ENCODE data around the gene SLC4A4. TPM values are rescaled to one million over a fixed set of nuclear protein-coding genes. Genes with fewer than 3 reads are reported as not detected.

SLC4A4 gene
- total and polyA plus RNA-seq, 2 of the 8 experiments (the other 6 are each of a cell fraction or from before 2014, with no cell fraction given): 0.67 to 2.8 TPM

DNA sequence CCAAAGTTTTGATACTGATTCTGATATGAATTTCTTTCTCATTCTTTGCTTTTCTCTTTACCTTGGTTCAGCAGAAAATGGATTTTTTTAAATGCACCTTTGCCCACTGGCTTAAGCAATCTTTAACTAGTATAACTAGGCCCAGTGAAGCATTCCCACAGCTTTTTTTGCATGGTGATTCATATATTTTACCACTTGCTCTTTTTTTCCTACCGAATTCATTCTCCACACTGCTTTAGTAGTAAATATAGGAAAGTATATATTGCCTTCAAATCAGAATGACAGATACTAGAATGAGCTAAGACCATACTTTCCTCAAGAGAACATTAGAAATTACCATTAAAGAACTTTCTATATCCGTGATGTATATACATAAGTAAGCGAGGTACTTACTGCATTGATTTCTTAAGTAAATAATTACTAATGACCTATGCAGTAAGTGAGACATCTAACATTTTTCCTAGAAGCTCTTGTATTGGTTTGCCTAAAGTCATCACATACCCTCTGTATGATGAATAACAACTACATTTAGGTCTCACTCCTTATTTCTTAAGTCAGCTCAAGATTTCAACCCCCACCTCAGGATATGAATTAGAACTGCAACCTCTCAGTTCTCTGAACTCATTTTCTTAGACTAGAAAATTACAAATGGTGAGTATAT, 44.2 kb downstream of the SLC4A4 start:
- Histone ChIP-seq H3K56ac (replicated peaks; ENCODE audit: insufficient read length, low read depth, low read length) (no peak overlapping the region), H2AK5ac (ENCODE audit: low read depth, low read length) (no peak overlapping the region), H2BK120ac (replicated peaks; ENCODE audit: low read depth, low read length) (no peak overlapping the region), H3K27me3 (replicated peaks in 1 of 4; ENCODE audit: control insufficient read depth in 3 of 4, extremely low read depth in 1 of 4, insufficient read depth in 3 of 4, low read length in 3 of 4) (no peaks in the 10 kb centered on the region; a peak in 1 of 7 replicates), H3K4me1 (replicated peaks in 1 of 4; ENCODE audit: control insufficient read depth in 3 of 4, insufficient read depth in 4 of 4, low read length in 3 of 4) (no peaks in the 10 kb centered on the region), H3K4ac (replicated peaks; ENCODE audit: insufficient read length, low read depth, low read length) (no peak overlapping the region), H4K91ac (replicated peaks; ENCODE audit: insufficient read length, low read length) (no peak overlapping the region), H3K9me3 (ENCODE audit: insufficient read depth in 2 of 2, low read depth in 1 of 2, low read length in 1 of 2) (no peaks in the 10 kb centered on the region), H4K5ac (ENCODE audit: insufficient read length, low read depth, low read length) (no peak overlapping the region), H4K8ac (ENCODE audit: extremely low read depth, insufficient read depth, low read length) (no peak overlapping the region), H3K4me3 (ENCODE audit: extremely low read depth in 1 of 4, insufficient read depth in 2 of 4, low read depth in 3 of 4, low read length in 4 of 4) (no peak overlapping the region), H2BK20ac (ENCODE audit: low read length) (no peak overlapping the region), H3K79me2 (ENCODE audit: control insufficient read depth in 1 of 2, insufficient read depth in 2 of 2, low read length in 2 of 2) (no peaks in the 10 kb centered on the region), H3K23me2 (ENCODE audit: low read depth, low read length) (no peaks in the 10 kb centered on the region), H3K23ac (ENCODE audit: insufficient read length) (no peak overlapping the region), H3K4me2 (ENCODE audit: insufficient read depth in 1 of 2, low read depth in 2 of 2, low read length in 2 of 2) (no peak overlapping the region), H2AFZ (ENCODE audit: low read length) (no peak overlapping the region), H3K79me1 (ENCODE audit: low read depth, low read length) (no peaks in the 10 kb centered on the region), H4K20me1 (replicated peaks in 1 of 2; ENCODE audit: control insufficient read depth in 1 of 2, insufficient read depth in 2 of 2, low read length in 2 of 2) (no peaks in the 10 kb centered on the region), H3K14ac (ENCODE audit: insufficient read length) (no peak overlapping the region), H3K27ac (ENCODE audit: low read depth, low read length) (no peak overlapping the region), H2BK15ac (ENCODE audit: low read length) (no peak overlapping the region), H3K36me3 (ENCODE audit: control insufficient read depth in 2 of 4, insufficient read depth in 4 of 4, low read length in 3 of 4) (no peaks in the 10 kb centered on the region), H3K18ac (ENCODE audit: extremely low read depth, low read length) (no peak overlapping the region), H3K9ac (replicated peaks in 1 of 4; ENCODE audit: extremely low read depth in 1 of 4, low read depth in 3 of 4, low read length in 3 of 4) (no peak overlapping the region), H2BK5ac (ENCODE audit: low read depth, low read length) (no peak overlapping the region), H2BK12ac (ENCODE audit: low read depth, low read length) (no peak overlapping the region)
- FAIRE-seq (no peak), DNase-seq (ENCODE audit: low read depth in 1 of 2, low spot score in 2 of 2) (no peak)
- no peak for TF ChIP-seq FOSL1 (IDR thresholded peaks at IDR 0.05; ENCODE audit: insufficient read depth, low read depth, low read length)
- no peak for TF ChIP-seq TEAD4 (IDR thresholded peaks at IDR 0.05; ENCODE audit: low read depth, low read length)
- no peak for TF ChIP-seq CREB1 (IDR thresholded peaks at IDR 0.05)
- TF ChIP-seq KDM4A (IDR thresholded peaks at IDR 0.05; ENCODE audit: low read depth, low read length, severe bottlenecking): no peak
- no peak for TF ChIP-seq RFX5 (IDR thresholded peaks at IDR 0.05; ENCODE audit: borderline replicate concordance, low read depth, low read length)
- TF ChIP-seq RNF2 (IDR thresholded peaks at IDR 0.05; ENCODE audit: borderline replicate concordance, low read depth, low read length, missing control alignments, poor library complexity, severe bottlenecking): no peak
- TF ChIP-seq BACH1 (IDR thresholded peaks at IDR 0.05; ENCODE audit: low read length): no peak
- no peak for TF ChIP-seq SIX5 (IDR thresholded peaks at IDR 0.05; ENCODE audit: low read depth, low read length)
- TF ChIP-seq PHF8 (conservative IDR thresholded peaks at IDR 0.05; ENCODE audit: low read depth, low read length): no peak
- no peak for TF ChIP-seq SP2 (IDR thresholded peaks at IDR 0.05; ENCODE audit: low read length)
- TF ChIP-seq HDAC6 (IDR thresholded peaks at IDR 0.05; ENCODE audit: low read depth, low read length): no peak
- TF ChIP-seq NRF1 (IDR thresholded peaks at IDR 0.05; ENCODE audit: low read depth, low read length): no peak
- 87% methylated on average over 3 of the region's 3 CpGs; no CpG with 5 or more reads in 1 of the 2 experiments for WGBS, 2 experiments (ENCODE audit: extremely low coverage in 1 of 2, insufficient coverage in 1 of 2, insufficient read length in 1 of 2, insufficient replicate concordance in 2 of 2, low coverage in 1 of 2, low lambda C conversion rate in 2 of 2, missing lambda C conversion rate in 1 of 2)
- CTCF ChIA-PET (ENCODE audit: partially characterized antibody): interaction anchor here (1.1 kb wide), 1 partner anchor 153 kb away, joined by 3 read pairs; no protein-coding TSS in a partner anchor
- POLR2A ChIA-PET (ENCODE audit: partially characterized antibody): no interaction called here

Data from H1 (cell line).